Measurements from ENCODE around the gene HTATSF1.

GRCh38 chrX:136555694-136556093 is 58.3 kb downstream of the HTATSF1 start:
- TF ChIP-seq CTCF (IDR thresholded peaks at IDR 0.05) (no peak), EZH2 (IDR thresholded peaks at IDR 0.05; ENCODE audit: borderline replicate concordance, insufficient read depth, low read depth, low read length, poor library complexity, severe bottlenecking) (no peak)
